SIG-M5 (cell line): ENCODE data around the gene ADGRG3.

Source experiments
- DNase-seq: peaks from one replicate; lab custom pipeline; 2025; lab: John Stamatoyannopoulos, UW

Gene ADGRG3

DNA sequence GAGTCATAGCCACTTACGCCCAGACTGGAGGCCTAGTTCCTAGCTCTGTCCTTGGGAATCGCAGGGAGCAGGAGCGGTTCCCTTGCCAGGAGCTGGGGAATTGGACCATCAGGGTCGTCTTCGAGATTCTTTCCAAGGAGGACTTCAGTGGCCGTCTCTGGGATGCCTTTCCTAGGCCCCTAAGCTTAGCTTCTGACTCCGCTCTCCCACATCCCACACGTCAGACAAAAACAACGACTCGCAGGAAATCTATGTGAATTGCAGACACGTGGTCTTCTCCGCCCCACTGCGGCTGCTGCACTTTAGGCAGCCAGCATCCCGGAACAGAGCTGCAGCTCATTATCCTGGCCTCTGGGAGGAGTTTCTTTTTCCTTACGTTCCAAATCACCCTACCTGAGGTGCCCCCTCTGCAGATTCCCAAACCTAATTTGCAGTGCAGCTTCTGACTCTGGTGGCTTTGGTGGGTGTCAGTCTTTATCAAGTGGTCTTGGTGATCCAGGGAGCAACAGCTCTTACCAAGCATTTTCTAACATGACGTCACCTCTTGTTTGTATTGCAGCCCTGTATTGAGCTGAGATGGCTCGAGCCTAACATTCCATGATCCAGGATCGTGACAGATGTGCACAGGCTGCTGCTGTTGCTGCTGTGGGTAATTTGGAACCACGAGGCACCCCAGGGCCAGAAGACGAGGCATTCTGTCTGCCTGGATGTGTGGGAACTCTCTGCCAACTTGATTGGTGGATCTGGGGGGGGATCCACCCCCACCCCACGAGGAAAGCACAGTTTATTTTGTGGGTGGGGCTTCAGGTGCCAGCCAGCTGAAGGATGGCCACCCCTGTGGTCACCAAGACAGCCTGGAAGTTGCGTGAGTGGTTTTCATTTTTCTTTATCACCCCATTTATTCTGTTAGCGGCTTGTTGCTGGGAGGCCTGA lies 68.6 kb downstream of the ADGRG3 start:
- DNase-seq = no peak

DNA sequence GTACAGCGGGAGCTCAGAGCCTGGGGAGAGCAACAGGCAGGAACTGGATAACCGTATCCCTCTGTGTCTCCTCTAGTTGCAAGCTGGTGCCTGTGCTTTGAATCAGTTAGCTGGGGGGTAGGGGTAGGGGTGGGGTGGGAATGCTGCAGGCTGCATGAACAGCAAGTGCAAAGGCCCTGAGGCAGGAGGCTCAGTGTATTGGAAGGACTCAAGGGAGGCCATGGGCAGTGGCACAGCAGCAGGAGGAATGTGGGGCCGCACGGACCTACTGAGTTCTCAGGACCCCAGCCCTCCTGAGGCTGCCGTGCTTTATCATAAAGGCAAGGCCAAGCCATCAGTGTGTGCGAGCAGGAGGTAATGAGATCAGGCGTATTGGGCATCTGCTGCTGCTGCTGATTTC lies 70.7 kb downstream of the ADGRG3 start:
- no peak for DNase-seq
